HEK293 (cell line): Measurements from ENCODE around the gene SLC40A1.

Experiments used
- ZBTB17 ChIP-seq: fragments of 450-650 bp; formaldehyde crosslinking; IDR thresholded peaks from 2 replicates; pipeline ENCODE4 v1.5.1; 2016; ENCODE audit warnings: missing biosample characterization, missing genetic modification characterization
- ZNF114 ChIP-seq: fragments of 450-650 bp; formaldehyde crosslinking; IDR thresholded peaks from 2 replicates; pipeline ENCODE4 v1.5.0; 2017; ENCODE audit warnings: missing biosample characterization, missing genetic modification characterization
- ZNF248 ChIP-seq: fragments of 450-650 bp; formaldehyde crosslinking; IDR thresholded peaks from 2 replicates; pipeline ENCODE4 v1.5.1; 2017; ENCODE audit warnings: missing biosample characterization, missing genetic modification characterization
- ZNF585B ChIP-seq: fragments of 450-650 bp; formaldehyde crosslinking; IDR thresholded peaks from 2 replicates; pipeline ENCODE4 v1.5.1; 2016; ENCODE audit warnings: missing biosample characterization, missing genetic modification characterization
- ZNF654 ChIP-seq: fragments of 450-650 bp; formaldehyde crosslinking; IDR thresholded peaks from 2 replicates; pipeline ENCODE4 v1.5.1; 2016; ENCODE audit warnings: low read depth, missing biosample characterization, missing genetic modification characterization
- ZNF776 ChIP-seq: fragments of 450-650 bp; formaldehyde crosslinking; IDR thresholded peaks from 2 replicates; pipeline ENCODE4 v1.5.0; 2017; ENCODE audit warnings: missing biosample characterization, missing genetic modification characterization, borderline replicate concordance
- TF ChIP-seq, protein P1 (sequence below): fragments of 450-650 bp; formaldehyde crosslinking; IDR thresholded peaks from 2 replicates; pipeline ENCODE4 v1.5.1; 2016; ENCODE audit warnings: missing biosample characterization, missing genetic modification characterization
- TF ChIP-seq, protein P2 (sequence below): fragments of 450-650 bp; formaldehyde crosslinking; IDR thresholded peaks from 2 replicates; pipeline ENCODE4 v1.5.1; 2016; ENCODE audit warnings: missing biosample characterization, missing genetic modification characterization, low read depth
- TF ChIP-seq, protein P3 (sequence below): fragments of 450-650 bp; formaldehyde crosslinking; IDR thresholded peaks from 2 replicates; pipeline ENCODE4 v1.5.1; 2016; ENCODE audit warnings: missing biosample characterization, missing genetic modification characterization

DNA sequence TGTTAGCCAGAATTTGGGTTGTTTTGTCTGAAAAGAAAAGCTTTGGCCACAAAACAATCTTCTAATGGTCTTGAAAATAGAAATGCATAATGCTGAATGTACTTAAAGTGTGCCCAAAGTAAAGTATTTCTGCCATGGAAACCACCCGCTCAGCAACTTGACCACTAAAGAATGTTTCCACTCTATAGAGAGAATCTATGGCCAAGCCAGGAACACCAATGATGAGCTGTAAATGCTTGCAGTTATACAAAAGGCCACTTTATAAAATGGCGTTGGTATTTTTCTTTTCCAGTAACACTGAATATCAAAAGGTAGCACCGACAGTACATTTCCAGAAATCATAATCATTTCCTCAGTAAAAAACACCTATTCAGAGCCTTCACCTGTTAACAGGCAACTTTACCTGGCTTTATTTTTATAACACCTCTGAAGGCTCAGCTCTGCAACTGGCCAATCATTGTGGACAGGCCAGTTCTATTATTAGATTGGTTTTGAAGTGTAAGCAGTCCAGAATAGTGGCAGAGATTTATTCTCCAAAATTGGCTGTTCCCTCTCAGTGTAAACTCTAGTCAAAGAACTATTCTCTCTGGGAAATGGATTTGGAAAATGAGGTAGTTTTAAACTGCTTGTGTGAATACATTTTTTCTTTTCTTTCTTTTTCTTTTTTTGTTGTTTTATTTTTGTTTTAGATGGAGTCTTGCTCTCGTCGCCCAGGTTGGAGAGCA, 36.1 kb downstream of the SLC40A1 start:
- no peak for TF ChIP-seq ZBTB17 (tag by site-specific recombination)
- TF ChIP-seq, protein P1, sequence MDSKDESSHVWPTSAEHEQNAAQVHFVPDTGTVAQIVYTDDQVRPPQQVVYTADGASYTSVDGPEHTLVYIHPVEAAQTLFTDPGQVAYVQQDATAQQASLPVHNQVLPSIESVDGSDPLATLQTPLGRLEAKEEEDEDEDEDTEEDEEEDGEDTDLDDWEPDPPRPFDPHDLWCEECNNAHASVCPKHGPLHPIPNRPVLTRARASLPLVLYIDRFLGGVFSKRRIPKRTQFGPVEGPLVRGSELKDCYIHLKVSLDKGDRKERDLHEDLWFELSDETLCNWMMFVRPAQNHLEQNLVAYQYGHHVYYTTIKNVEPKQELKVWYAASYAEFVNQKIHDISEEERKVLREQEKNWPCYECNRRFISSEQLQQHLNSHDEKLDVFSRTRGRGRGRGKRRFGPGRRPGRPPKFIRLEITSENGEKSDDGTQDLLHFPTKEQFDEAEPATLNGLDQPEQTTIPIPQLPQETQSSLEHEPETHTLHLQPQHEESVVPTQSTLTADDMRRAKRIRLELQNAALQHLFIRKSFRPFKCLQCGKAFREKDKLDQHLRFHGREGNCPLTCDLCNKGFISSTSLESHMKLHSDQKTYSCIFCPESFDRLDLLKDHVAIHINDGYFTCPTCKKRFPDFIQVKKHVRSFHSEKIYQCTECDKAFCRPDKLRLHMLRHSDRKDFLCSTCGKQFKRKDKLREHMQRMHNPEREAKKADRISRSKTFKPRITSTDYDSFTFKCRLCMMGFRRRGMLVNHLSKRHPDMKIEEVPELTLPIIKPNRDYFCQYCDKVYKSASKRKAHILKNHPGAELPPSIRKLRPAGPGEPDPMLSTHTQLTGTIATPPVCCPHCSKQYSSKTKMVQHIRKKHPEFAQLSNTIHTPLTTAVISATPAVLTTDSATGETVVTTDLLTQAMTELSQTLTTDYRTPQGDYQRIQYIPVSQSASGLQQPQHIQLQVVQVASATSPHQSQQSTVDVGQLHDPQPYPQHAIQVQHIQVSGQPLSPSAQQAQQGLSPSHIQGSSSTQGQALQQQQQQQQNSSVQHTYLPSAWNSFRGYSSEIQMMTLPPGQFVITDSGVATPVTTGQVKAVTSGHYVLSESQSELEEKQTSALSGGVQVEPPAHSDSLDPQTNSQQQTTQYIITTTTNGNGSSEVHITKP (tag by site-specific recombination), result no peak
- TF ChIP-seq ZNF248, result no peak
- TF ChIP-seq, protein P2, sequence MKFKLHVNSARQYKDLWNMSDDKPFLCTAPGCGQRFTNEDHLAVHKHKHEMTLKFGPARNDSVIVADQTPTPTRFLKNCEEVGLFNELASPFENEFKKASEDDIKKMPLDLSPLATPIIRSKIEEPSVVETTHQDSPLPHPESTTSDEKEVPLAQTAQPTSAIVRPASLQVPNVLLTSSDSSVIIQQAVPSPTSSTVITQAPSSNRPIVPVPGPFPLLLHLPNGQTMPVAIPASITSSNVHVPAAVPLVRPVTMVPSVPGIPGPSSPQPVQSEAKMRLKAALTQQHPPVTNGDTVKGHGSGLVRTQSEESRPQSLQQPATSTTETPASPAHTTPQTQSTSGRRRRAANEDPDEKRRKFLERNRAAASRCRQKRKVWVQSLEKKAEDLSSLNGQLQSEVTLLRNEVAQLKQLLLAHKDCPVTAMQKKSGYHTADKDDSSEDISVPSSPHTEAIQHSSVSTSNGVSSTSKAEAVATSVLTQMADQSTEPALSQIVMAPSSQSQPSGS, result no peak
- TF ChIP-seq, protein P3, sequence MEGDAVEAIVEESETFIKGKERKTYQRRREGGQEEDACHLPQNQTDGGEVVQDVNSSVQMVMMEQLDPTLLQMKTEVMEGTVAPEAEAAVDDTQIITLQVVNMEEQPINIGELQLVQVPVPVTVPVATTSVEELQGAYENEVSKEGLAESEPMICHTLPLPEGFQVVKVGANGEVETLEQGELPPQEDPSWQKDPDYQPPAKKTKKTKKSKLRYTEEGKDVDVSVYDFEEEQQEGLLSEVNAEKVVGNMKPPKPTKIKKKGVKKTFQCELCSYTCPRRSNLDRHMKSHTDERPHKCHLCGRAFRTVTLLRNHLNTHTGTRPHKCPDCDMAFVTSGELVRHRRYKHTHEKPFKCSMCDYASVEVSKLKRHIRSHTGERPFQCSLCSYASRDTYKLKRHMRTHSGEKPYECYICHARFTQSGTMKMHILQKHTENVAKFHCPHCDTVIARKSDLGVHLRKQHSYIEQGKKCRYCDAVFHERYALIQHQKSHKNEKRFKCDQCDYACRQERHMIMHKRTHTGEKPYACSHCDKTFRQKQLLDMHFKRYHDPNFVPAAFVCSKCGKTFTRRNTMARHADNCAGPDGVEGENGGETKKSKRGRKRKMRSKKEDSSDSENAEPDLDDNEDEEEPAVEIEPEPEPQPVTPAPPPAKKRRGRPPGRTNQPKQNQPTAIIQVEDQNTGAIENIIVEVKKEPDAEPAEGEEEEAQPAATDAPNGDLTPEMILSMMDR (tag by site-specific recombination), result no peak
- no peak for TF ChIP-seq ZNF654 (tag by site-specific recombination)
- TF ChIP-seq ZNF585B, result no peak
- TF ChIP-seq ZNF776 (tag by site-specific recombination), result no peak
- no peak for TF ChIP-seq ZNF114 (tag by site-specific recombination)
